ENCODE measurements around the gene MAN1C1.

MAN1C1 gene

DNA sequence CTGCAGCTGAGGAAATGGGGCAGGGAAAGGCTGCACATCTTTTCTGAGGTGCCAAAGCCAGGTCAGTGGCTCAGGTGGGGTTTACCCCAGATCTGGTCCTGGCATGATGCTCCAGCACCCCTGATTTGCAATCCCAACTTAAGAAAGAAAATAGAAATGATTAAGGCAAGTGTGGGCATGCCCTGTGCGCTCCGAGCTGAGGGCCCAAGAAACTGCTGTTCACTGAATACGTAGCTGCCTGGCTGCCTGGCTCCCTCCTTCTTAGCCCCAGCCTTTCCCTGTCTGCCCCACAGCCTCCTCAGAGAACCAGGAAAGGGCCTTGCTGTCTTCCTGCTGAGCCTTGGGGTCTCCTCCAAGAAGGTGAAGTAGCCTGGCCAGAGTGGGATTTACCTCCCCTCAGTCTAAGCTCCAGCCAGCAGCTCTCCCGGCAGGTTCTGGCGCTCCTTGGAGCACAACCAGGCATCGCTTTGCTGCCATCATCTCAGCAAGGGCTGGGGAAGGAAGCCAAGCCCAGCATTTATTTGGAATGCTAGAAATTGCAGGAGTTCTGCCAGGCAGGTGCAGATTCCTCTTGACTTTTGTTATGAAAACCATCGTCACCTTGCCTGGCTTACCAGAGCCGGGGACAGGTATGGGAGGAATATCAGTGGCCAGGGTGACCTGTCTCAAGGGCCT, 132.1 kb downstream of the MAN1C1 start:
- H3K4me3 ChIP-seq (ENCODE audit: low read depth, low read length), result no peak overlapping the region
- no peak for TF ChIP-seq CTCF (IDR thresholded peaks at IDR 0.05; ENCODE audit: borderline replicate concordance, insufficient read depth, low read depth, low read length)

- H3K4me3 ChIP-seq (ENCODE audit: low read depth, low read length), result no peak overlapping the region
- TF ChIP-seq CTCF (IDR thresholded peaks at IDR 0.05; ENCODE audit: borderline replicate concordance, insufficient read depth, low read depth, low read length), result no peak
These were observed 134.5 kb downstream of the MAN1C1 start for GRCh38 chr1:25750923-25751605.

GRCh38 chr1:25754470-25755181, 138.0 kb downstream of the MAN1C1 start:
- no peak overlapping the region for H3K4me3 ChIP-seq (ENCODE audit: low read depth, low read length)
- TF ChIP-seq CTCF (IDR thresholded peaks at IDR 0.05; ENCODE audit: borderline replicate concordance, insufficient read depth, low read depth, low read length), result no peak

GRCh38 chr1:25755475-25756125, 139.0 kb downstream of the MAN1C1 start:
- no peak overlapping the region for H3K4me3 ChIP-seq (ENCODE audit: low read depth, low read length)
- no peak for TF ChIP-seq CTCF (IDR thresholded peaks at IDR 0.05; ENCODE audit: borderline replicate concordance, insufficient read depth, low read depth, low read length)

- no peak for TF ChIP-seq CTCF (IDR thresholded peaks at IDR 0.05; ENCODE audit: borderline replicate concordance, insufficient read depth, low read depth, low read length)
- H3K4me3 ChIP-seq (ENCODE audit: low read depth, low read length), result no peak overlapping the region
These were observed 139.6 kb downstream of the MAN1C1 start for GRCh38 chr1:25756215-25756614.

DNA sequence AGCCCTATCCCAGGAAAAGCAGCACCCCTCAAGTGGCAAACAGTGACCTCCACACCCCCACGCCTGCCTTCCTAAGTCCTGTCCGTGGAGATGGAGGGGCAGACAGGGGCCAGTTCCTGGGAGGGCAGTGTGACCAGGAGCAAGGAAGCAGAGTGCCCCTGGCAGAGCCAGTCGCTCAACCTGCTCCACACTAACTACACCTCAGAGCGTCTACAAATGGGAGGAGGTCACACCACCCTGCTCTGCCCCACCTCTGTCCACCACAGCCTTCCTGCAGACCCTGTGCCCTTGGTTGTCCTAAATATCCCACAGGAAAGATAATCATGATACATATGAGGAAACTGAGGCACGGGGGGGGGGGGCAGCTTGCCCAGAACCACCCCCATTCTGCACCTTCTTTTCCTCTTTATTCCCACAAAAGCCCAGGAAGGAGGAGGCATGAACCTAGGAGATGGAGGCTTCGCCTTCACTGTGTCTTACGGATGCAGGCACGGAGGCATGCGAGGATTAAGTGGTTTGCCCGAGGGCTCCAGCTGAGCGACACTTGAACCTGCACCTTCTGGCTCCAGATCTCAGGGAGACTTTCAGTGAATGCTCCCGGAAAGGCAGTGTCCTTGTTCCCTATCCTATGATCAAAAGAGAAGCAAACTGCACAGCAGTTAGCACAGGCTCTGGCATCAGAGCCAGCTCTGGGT, 140.7 kb downstream of the MAN1C1 start:
- TF ChIP-seq CTCF (IDR thresholded peaks at IDR 0.05; ENCODE audit: borderline replicate concordance, insufficient read depth, low read depth, low read length), result no peak
- H3K4me3 ChIP-seq (ENCODE audit: low read depth, low read length), result no peak overlapping the region

All from GM12875 (cell line).